ENCODE results near the gene SCYGR3. TPM values are rescaled to one million over a fixed set of nuclear protein-coding genes. Genes with fewer than 3 reads are reported as not detected.

Gene SCYGR3
- total and polyA plus RNA-seq, 2 donors (not counting 1 experiment from before 2014, with no cell fraction given): not detected

DNA sequence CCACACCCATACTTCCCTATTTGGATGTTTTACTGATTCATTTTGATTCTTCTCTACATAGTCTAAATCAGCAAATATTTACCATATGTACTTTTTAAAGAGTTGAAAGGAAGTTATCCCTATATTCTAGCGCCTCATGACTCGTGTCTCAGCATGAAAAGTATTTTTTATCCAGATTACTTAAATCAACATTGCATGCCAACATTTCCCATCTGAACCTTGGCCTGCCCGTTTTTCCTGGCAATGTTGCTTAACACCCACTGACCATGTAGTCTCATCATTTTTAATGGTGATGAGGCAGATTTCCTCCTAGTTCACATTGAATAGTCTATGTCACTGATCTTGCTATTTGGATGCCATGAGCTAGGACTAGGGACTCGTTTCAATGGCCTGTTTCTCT lies 38.8 kb upstream of the SCYGR3 start:
- H3K27ac Mint-ChIP-seq: no peak overlapping the region
- no peak for TF ChIP-seq EZH2 (IDR thresholded peaks at IDR 0.05; ENCODE audit: borderline replicate concordance, insufficient read depth, low read depth, low read length, poor library complexity, severe bottlenecking)
- ChIA-PET CTCF (no interaction called here), POLR2A (no interaction called here)
- no peaks in the 10 kb centered on the region for H4K20me1 ChIP-seq (ENCODE audit: control insufficient read depth, insufficient read depth, low read length, poor library complexity, severe bottlenecking)
- H2AFZ ChIP-seq (ENCODE audit: insufficient read depth, low read depth, low read length, poor library complexity, severe bottlenecking): no peak overlapping the region
- intact Hi-C loops (cut with micrococcal nuclease): no loop called here
- DNase-seq (no peak), ATAC-seq (ENCODE audit: low read depth) (no peak)
- H3K4me1 Mint-ChIP-seq: no peaks in the 10 kb centered on the region
- H3K27me3 ChIP-seq (replicated peaks in 1 of 4; ENCODE audit: control extremely low read depth in 1 of 4, control insufficient read depth in 3 of 4, insufficient read depth in 4 of 4, low read length in 3 of 4): no peaks in the 10 kb centered on the region
- H3K4me1 ChIP-seq (ENCODE audit: control insufficient read depth in 2 of 2, insufficient read depth in 2 of 2, low read length in 2 of 2): no peaks in the 10 kb centered on the region
- no peak overlapping the region for H3K27ac ChIP-seq (ENCODE audit: low read length in 2 of 2)
- no peaks in the 10 kb centered on the region for H3K36me3 ChIP-seq (replicated peaks in 1 of 2; ENCODE audit: control extremely low read depth in 1 of 2, control insufficient read depth in 1 of 2, extremely low read depth in 1 of 2, insufficient read depth in 2 of 2, low read length in 1 of 2)
- no peak overlapping the region for H3K4me2 ChIP-seq (replicated peaks; ENCODE audit: low read depth, low read length, poor library complexity, severe bottlenecking)
- no peak overlapping the region for H3K4me3 Mint-ChIP-seq
- no peaks in the 10 kb centered on the region for H3K79me2 ChIP-seq (ENCODE audit: control insufficient read depth, insufficient read depth, low read length)
- no peak overlapping the region for H3K4me3 ChIP-seq (ENCODE audit: control extremely low read depth in 1 of 5, extremely low read depth in 1 of 5, insufficient read depth in 1 of 5, low read depth in 2 of 5, low read length in 4 of 5)
- no peaks in the 10 kb centered on the region for H3K9me3 ChIP-seq (ENCODE audit: control extremely low read depth in 1 of 3, control insufficient read depth in 2 of 3, insufficient read depth in 1 of 3, low read length in 2 of 3)
- no peaks in the 10 kb centered on the region for H3K9me3 Mint-ChIP-seq (ENCODE audit: insufficient read depth)
- H3K27me3 Mint-ChIP-seq: peaks cover 3% of the 10 kb centered on the region
- 60% methylated on average over 1 of the region's 4 CpGs for WGBS (ENCODE audit: insufficient coverage)
- no peak overlapping the region for H3K9ac ChIP-seq (ENCODE audit: low read length)

DNA sequence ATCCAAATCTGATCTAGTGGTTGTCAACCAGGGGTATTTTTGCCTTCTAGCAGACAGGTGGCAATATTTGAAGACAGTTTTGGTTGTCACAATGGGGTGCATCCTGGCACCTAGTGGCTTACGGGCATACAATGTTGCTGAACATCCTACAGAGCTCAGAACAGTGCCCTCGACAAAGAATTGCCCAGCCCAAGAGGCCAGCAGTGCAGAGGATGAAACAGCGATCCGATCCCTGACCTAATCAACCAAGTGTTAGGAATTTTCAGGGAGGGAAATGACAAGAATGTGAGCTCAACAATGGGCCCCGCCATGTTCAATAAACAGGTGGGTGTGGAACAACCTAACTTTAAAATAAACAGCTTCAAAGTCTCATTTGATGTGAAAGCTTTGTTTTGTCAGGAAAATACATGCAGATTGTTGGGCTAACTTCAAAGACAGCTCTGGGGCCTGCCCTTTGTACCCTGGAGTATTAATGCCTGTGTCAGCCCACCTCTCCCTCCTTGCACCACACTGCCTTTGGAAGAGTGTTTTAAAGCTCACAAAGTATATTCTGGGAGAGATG lies 29.4 kb upstream of the SCYGR3 start:
- TF ChIP-seq, protein P1, sequence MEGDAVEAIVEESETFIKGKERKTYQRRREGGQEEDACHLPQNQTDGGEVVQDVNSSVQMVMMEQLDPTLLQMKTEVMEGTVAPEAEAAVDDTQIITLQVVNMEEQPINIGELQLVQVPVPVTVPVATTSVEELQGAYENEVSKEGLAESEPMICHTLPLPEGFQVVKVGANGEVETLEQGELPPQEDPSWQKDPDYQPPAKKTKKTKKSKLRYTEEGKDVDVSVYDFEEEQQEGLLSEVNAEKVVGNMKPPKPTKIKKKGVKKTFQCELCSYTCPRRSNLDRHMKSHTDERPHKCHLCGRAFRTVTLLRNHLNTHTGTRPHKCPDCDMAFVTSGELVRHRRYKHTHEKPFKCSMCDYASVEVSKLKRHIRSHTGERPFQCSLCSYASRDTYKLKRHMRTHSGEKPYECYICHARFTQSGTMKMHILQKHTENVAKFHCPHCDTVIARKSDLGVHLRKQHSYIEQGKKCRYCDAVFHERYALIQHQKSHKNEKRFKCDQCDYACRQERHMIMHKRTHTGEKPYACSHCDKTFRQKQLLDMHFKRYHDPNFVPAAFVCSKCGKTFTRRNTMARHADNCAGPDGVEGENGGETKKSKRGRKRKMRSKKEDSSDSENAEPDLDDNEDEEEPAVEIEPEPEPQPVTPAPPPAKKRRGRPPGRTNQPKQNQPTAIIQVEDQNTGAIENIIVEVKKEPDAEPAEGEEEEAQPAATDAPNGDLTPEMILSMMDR (IDR thresholded peaks at IDR 0.05): no peak
- no peak for TF ChIP-seq EZH2 (IDR thresholded peaks at IDR 0.05; ENCODE audit: borderline replicate concordance, insufficient read depth, low read depth, low read length, poor library complexity, severe bottlenecking)

More for the DNA sequence above, 29.4 kb upstream of the SCYGR3 start:
- no peak overlapping the region for H3K27ac ChIP-seq (ENCODE audit: low read length in 2 of 2)
- Mint-ChIP-seq H3K9me3 (ENCODE audit: insufficient read depth) (no peaks in the 10 kb centered on the region), H3K27ac (no peak overlapping the region), H3K4me1 (no peaks in the 10 kb centered on the region), H3K4me3 (no peak overlapping the region), H3K27me3 (peaks cover 12% of the 10 kb centered on the region)
- intact Hi-C loops (cut with micrococcal nuclease): no loop called here
- H3K4me2 ChIP-seq (replicated peaks; ENCODE audit: low read depth, low read length, poor library complexity, severe bottlenecking): no peak overlapping the region
- ChIA-PET POLR2A (no interaction called here), CTCF (interaction anchor here (0.5 to 2.6 kb wide), 2 partner anchors 14 to 259 kb away, joined by 4 to 11 read pairs; no protein-coding TSS in a partner anchor)
- H3K79me2 ChIP-seq (ENCODE audit: control insufficient read depth, insufficient read depth, low read length): no peaks in the 10 kb centered on the region
- H3K9ac ChIP-seq (ENCODE audit: low read length): no peak overlapping the region
- ATAC-seq (ENCODE audit: low read depth) (no peak), DNase-seq (no peak)
- H3K4me1 ChIP-seq (ENCODE audit: control insufficient read depth in 2 of 2, insufficient read depth in 2 of 2, low read length in 2 of 2): no peaks in the 10 kb centered on the region
- WGBS (ENCODE audit: insufficient coverage): 100% methylated on average over 4 of the region's 5 CpGs
- no peaks in the 10 kb centered on the region for H4K20me1 ChIP-seq (ENCODE audit: control insufficient read depth, insufficient read depth, low read length, poor library complexity, severe bottlenecking)
- no peaks in the 10 kb centered on the region for H3K9me3 ChIP-seq (ENCODE audit: control extremely low read depth in 1 of 3, control insufficient read depth in 2 of 3, insufficient read depth in 1 of 3, low read length in 2 of 3)
- H3K4me3 ChIP-seq (ENCODE audit: control extremely low read depth in 1 of 5, extremely low read depth in 1 of 5, insufficient read depth in 1 of 5, low read depth in 2 of 5, low read length in 4 of 5): no peak overlapping the region
- H3K27me3 ChIP-seq (replicated peaks in 1 of 4; ENCODE audit: control extremely low read depth in 1 of 4, control insufficient read depth in 3 of 4, insufficient read depth in 4 of 4, low read length in 3 of 4): no peaks in the 10 kb centered on the region
- H3K36me3 ChIP-seq (replicated peaks in 1 of 2; ENCODE audit: control extremely low read depth in 1 of 2, control insufficient read depth in 1 of 2, extremely low read depth in 1 of 2, insufficient read depth in 2 of 2, low read length in 1 of 2): no peaks in the 10 kb centered on the region
- no peak overlapping the region for H2AFZ ChIP-seq (ENCODE audit: insufficient read depth, low read depth, low read length, poor library complexity, severe bottlenecking)

Data from B cell (primary cell).